ENCODE results near the gene VASH1. TPM values are rescaled to one million over a fixed set of nuclear protein-coding genes. Genes with fewer than 3 reads are reported as not detected.

The VASH1 gene
- total and polyA plus RNA-seq, 2 of the 13 experiments (the other 11 are each of a cell fraction or from before 2014, with no cell fraction given): 0.11 to 0.24 TPM

- TF ChIP-seq ZNF704 (CRISPR knock-in tag; IDR thresholded peaks at IDR 0.05; ENCODE audit: borderline replicate concordance) (no peak), RFXANK (CRISPR knock-in tag; IDR thresholded peaks at IDR 0.05) (no peak), RCOR2 (CRISPR knock-in tag; IDR thresholded peaks at IDR 0.05) (peak; percentile 69), ADNP (CRISPR knock-in tag; IDR thresholded peaks at IDR 0.05) (no peak), NCOA1 (CRISPR knock-in tag; IDR thresholded peaks at IDR 0.05) (no peak), ZNF276 (CRISPR knock-in tag; IDR thresholded peaks at IDR 0.05; ENCODE audit: low read depth) (no peak), PLSCR1 (CRISPR knock-in tag; IDR thresholded peaks at IDR 0.05; ENCODE audit: borderline replicate concordance) (no peak), ZFX (CRISPR knock-in tag; IDR thresholded peaks at IDR 0.05; ENCODE audit: low read depth) (no peak), NFYC (CRISPR knock-in tag; IDR thresholded peaks at IDR 0.05) (0 out of 2 replicates have a peak, but pooled peaks have one; percentile 18), RORA (CRISPR knock-in tag; IDR thresholded peaks at IDR 0.05) (no peak), DMTF1 (CRISPR knock-in tag; IDR thresholded peaks at IDR 0.05) (no peak), ZNF513 (CRISPR knock-in tag; conservative IDR thresholded peaks at IDR 0.05) (no peak), SMAD1 (CRISPR knock-in tag; IDR thresholded peaks at IDR 0.05; ENCODE audit: borderline replicate concordance, low read depth) (no peak), PAXIP1 (CRISPR knock-in tag; conservative IDR thresholded peaks at IDR 0.05) (peak; percentile 79), NFIB (CRISPR knock-in tag; IDR thresholded peaks at IDR 0.05; ENCODE audit: borderline replicate concordance) (no peak), XRCC5 (optimal IDR thresholded peaks at IDR 0.05; ENCODE audit: low read length) (no peak), ARNTL (CRISPR knock-in tag; IDR thresholded peaks at IDR 0.05) (no peak), SIX1 (CRISPR knock-in tag; IDR thresholded peaks at IDR 0.05; ENCODE audit: borderline replicate concordance) (0 out of 2 replicates have a peak, but pooled peaks have one; percentile 63), ZNF746 (CRISPR knock-in tag; IDR thresholded peaks at IDR 0.05) (no peak)
Observed at GRCh38 chr14:76832503-76832988, 71.3 kb downstream of the VASH1 start (continued).
